HepG2 (cell line): ENCODE results near the gene HYAL1. TPM values are rescaled to one million over a fixed set of nuclear protein-coding genes. Genes with fewer than 3 reads are reported as not detected.

Source experiments
- ATAC-seq: fragments of 200-7000 bp; cut with Tn5 transposase; 3 replicates; pipeline ENCODE4 v1.9.1; 2020; ENCODE audit warnings: mild to moderate bottlenecking, moderate library complexity
- BruUV-seq: library from RNA; stranded (reverse); fragments of 400-500 nt; replicated peaks from 2 replicates; lab custom pipeline; 2021; lab: Mats Ljungman, UMichigan
- CTCF ChIA-PET: fragments of 300-600 bp; formaldehyde crosslinking; extraction: SDS; loops from one replicate; lab custom pipeline; 2021; ENCODE audit warnings: low total read pairs, inconsistent platforms, low intra/inter-chr PET ratio; lab: Yijun Ruan, JAX
- POLR2A ChIA-PET: fragments of 350-600 bp; sonication (Branson Sonifier 250); formaldehyde crosslinking; loops from one replicate; lab custom pipeline; 2020; ENCODE audit warnings: antibody characterized with exemption, inconsistent platforms; lab: Yijun Ruan, JAX
- DNase-seq: peaks from one replicate; pipeline ENCODE4 v3.0.0-alpha.2; 2015; ENCODE audit warnings: low spot score
- FAIRE-seq: peaks from 3 replicates; lab custom pipeline; 2011; peaks lifted over from hg19 to GRCh38; lab: Jason Lieb, UNC
- H2AFZ ChIP-seq: one replicate; pipeline ENCODE4 v1.6.1; 2011; ENCODE audit warnings: low read length, inconsistent platforms
- H3K27ac ChIP-seq: fragments of 300-600 bp; 3 replicates; pipeline ENCODE4 v1.8.0; 2011; ENCODE audit warnings: mixed run types, mild to moderate bottlenecking, mixed read lengths, low read length, inconsistent platforms; ENCODE audit not compliant: insufficient read depth; ENCODE audit errors: extremely low read length
- H3K27me3 ChIP-seq, 2 experiments: fragments of 200-600 bp in 1 of 2; 2 replicates in 1 of 2; 3 replicates in 1 of 2; pipeline versions ENCODE4 v1.6.0 to v1.8.0; 2011; ENCODE audit warnings: low read length in 2 of 2, mild to moderate bottlenecking in 2 of 2, moderate library complexity in 2 of 2, inconsistent platforms in 1 of 2; ENCODE audit not compliant: insufficient read depth in 2 of 2, control insufficient read depth in 1 of 2
- H3K36me3 ChIP-seq, 2 experiments: fragments of 200-600 bp in 1 of 2; replicated peaks in 1 of 2; 2 replicates in 1 of 2; 3 replicates in 1 of 2; pipeline versions ENCODE4 v1.5.1 to v1.8.0; 2011; ENCODE audit warnings: low read length in 2 of 2, inconsistent platforms in 1 of 2; ENCODE audit not compliant: insufficient read depth in 2 of 2, control insufficient read depth in 1 of 2
- H3K4me1 ChIP-seq: 2 replicates; pipeline ENCODE4 v1.5.1; 2012; ENCODE audit warnings: low read length, inconsistent platforms; ENCODE audit not compliant: insufficient read depth
- H3K4me2 ChIP-seq: 2 replicates; pipeline ENCODE4 v1.6.0; 2011; ENCODE audit warnings: low read depth, low read length, inconsistent platforms
- H3K4me3 ChIP-seq, 3 experiments: fragments of 200-600 bp in 1 of 3; sonication (generic), shearing (Covaris generic) in 1 of 3; replicated peaks in 1 of 3; 2 replicates each; pipeline ENCODE4 v1.5.1; 2011 to 2016; ENCODE audit warnings: low read length in 3 of 3, inconsistent platforms in 2 of 3, low read depth in 2 of 3, mild to moderate bottlenecking in 2 of 3, control low read depth in 1 of 3, mixed read lengths in 1 of 3; ENCODE audit not compliant: insufficient read depth in 1 of 3
- H3K79me2 ChIP-seq: one replicate; pipeline ENCODE4 v1.6.1; 2011; ENCODE audit warnings: low read length, inconsistent platforms; ENCODE audit not compliant: insufficient read depth
- H3K9ac ChIP-seq: 2 replicates; pipeline ENCODE4 v1.6.0; 2011; ENCODE audit warnings: mild to moderate bottlenecking, low read depth, low read length, inconsistent platforms; ENCODE audit not compliant: insufficient read depth
- H3K9me3 ChIP-seq: 2 replicates; pipeline ENCODE4 v1.5.1; 2012; ENCODE audit warnings: mild to moderate bottlenecking, low read length
- H4K20me1 ChIP-seq: 2 replicates; pipeline ENCODE4 v1.6.0; 2011; ENCODE audit warnings: inconsistent platforms, mild to moderate bottlenecking, low read length, moderate library complexity; ENCODE audit not compliant: insufficient read depth
- CAMTA2 ChIP-seq: sonication (generic); formaldehyde crosslinking; IDR thresholded peaks from 2 replicates; pipeline ENCODE4 v1.4.0; 2020; ENCODE audit warnings: mild to moderate bottlenecking, missing genetic modification reagents, borderline replicate concordance
- FOXO4 ChIP-seq: sonication (generic); formaldehyde crosslinking; conservative IDR thresholded peaks from 2 replicates; pipeline ENCODE4 v1.8.1; 2023; ENCODE audit warnings: missing genetic modification reagents
- HES4 ChIP-seq: sonication (generic); formaldehyde crosslinking; IDR thresholded peaks from 2 replicates; pipeline ENCODE4 v1.9.0; 2021; ENCODE audit warnings: mild to moderate bottlenecking, missing genetic modification reagents, borderline replicate concordance
- KAT2B ChIP-seq: fragments of 150-350 bp; IDR thresholded peaks from 2 replicates; pipeline ENCODE4 v1.6.1; 2014; ENCODE audit warnings: low read depth, low read length, borderline replicate concordance
- TSC22D2 ChIP-seq: sonication (generic); formaldehyde crosslinking; IDR thresholded peaks from 2 replicates; pipeline ENCODE4 v1.5.1; 2020; ENCODE audit warnings: missing genetic modification reagents, mild to moderate bottlenecking, borderline replicate concordance
- USF2 ChIP-seq, 2 experiments: sonication (generic) in 1 of 2; formaldehyde crosslinking in 1 of 2; IDR thresholded peaks; 2 replicates each; pipeline versions ENCODE4 v1.5.1 to v1.6.1; 2011 to 2020; ENCODE audit warnings: borderline replicate concordance in 1 of 2, low read depth in 1 of 2, low read length in 1 of 2, mild to moderate bottlenecking in 1 of 2, missing genetic modification reagents in 1 of 2, moderate library complexity in 1 of 2
- ZNF580 ChIP-seq: IDR thresholded peaks from 2 replicates; pipeline ENCODE4 v1.6.1; 2016; ENCODE audit warnings: low read depth, borderline replicate concordance
- ZNF607 ChIP-seq: sonication (generic); formaldehyde crosslinking; IDR thresholded peaks from 2 replicates; pipeline ENCODE4 v1.5.1; 2020; ENCODE audit warnings: missing genetic modification reagents, mild to moderate bottlenecking, borderline replicate concordance
- ZNF687 ChIP-seq: sonication (generic); formaldehyde crosslinking; IDR thresholded peaks from 2 replicates; pipeline ENCODE4 v1.5.1; 2020; ENCODE audit warnings: mild to moderate bottlenecking, missing genetic modification reagents, moderate library complexity
- ZNF788 ChIP-seq: sonication (generic); formaldehyde crosslinking; IDR thresholded peaks from 2 replicates; pipeline ENCODE4 v1.5.0; 2020; ENCODE audit warnings: mild to moderate bottlenecking, missing genetic modification reagents, borderline replicate concordance
- WGBS: methylation state at CpG from one replicate; pipeline ENCODE4 v1.1.6; 2017; ENCODE audit warnings: low lambda C conversion rate; 5-methylcytosine and 5-hydroxymethylcytosine counted together
- in situ Hi-C: cut with HindIII; loops from 2 replicates; pipeline ENCODE4 v1.10.0; 2017; ENCODE audit warnings: low pct_unique_long_range_greater_than_20kb; ENCODE audit not compliant: extremely low pct_ligation_motif_present
- intact Hi-C: fragments of 100-400 bp; cut with micrococcal nuclease; formaldehyde crosslinking; loops from one replicate; pipeline ENCODE4 v1.10.0; 2022; ENCODE audit not compliant: unreplicated experiment
- polyA plus RNA-seq, 8 experiments: library from polyadenylated mRNA; depleted of rRNA in 3 of 8; stranded (reverse) in 7 of 8; unstranded in 1 of 8; fragments of >200 nt; fragmentation: Illumina TruSeq in 4 of 8; extraction: Trizol in 4 of 8; gene quantifications; 2 replicates each; pipeline versions ENCODE4 v1.2.1 to v1.2.3, GENCODE V29; 2011 to 2016; ENCODE audit warnings: low read depth in 4 of 8, missing spikeins in 1 of 8, mixed read lengths in 1 of 8; ENCODE audit not compliant: insufficient read depth in 1 of 8
- total RNA-seq, 5 experiments: library from RNA; depleted of rRNA; stranded (reverse); fragments of >200 nt; fragmentation: Illumina TruSeq; extraction: Trizol; gene quantifications; 2 replicates each; pipeline ENCODE4 v1.2.3, GENCODE V29; 2016; ENCODE audit warnings: low read depth in 1 of 5

Gene HYAL1
- total and polyA plus RNA-seq, 2 of the 13 experiments (the other 11 are each of a cell fraction or from before 2014, with no cell fraction given): 76.5 to 193 TPM

GRCh38 chr3:50300681-50301254, 2.6 kb downstream of the HYAL1 start:
- H3K9me3 ChIP-seq: no peaks in the 10 kb centered on the region
- peak overlapping the region; percentile 87 for H3K27ac ChIP-seq
- H3K4me1 ChIP-seq: peaks cover 61% of the 10 kb centered on the region
- ATAC-seq: no peak
- H3K9ac ChIP-seq: peak overlapping the region; percentile 63
- POLR2A ChIA-PET: interaction anchor here (0.7 to 7.9 kb wide), 7 partner anchors 8 to 92 kb away, joined by 4 to 222 read pairs (median 31); partner anchors contain the start of genes HYAL2, IFRD2 and TUSC2
- no peak for DNase-seq
- H3K4me2 ChIP-seq: peak overlapping the region; percentile 86
- in situ Hi-C loops (no loop called here), intact Hi-C loops (loop anchor here (5.0 kb wide), 1 partner anchor 38 kb away; no protein-coding TSS in a partner anchor)
- CTCF ChIA-PET: no interaction called here
- peaks cover 11% of the 10 kb centered on the region for H4K20me1 ChIP-seq
- no peak for FAIRE-seq
- WGBS: 87% methylated on average over 4 of the region's 6 CpGs
- H3K4me3 ChIP-seq: peak overlapping the region in 2 of 3 experiments; percentile 25 to 53; a peak in 4 of 6 replicates
- peaks cover 36% of the 10 kb centered on the region for H3K79me2 ChIP-seq
- TF ChIP-seq KAT2B: no peak
- TF ChIP-seq FOXO4 (CRISPR knock-in tag): 0 out of 2 replicates have a peak, but pooled peaks have one; percentile 52
- TF ChIP-seq HES4 (CRISPR knock-in tag): 0 out of 2 replicates have a peak, but pooled peaks have one; percentile 50
- 0 out of 2 replicates have a peak, but pooled peaks have one; percentile 36 for TF ChIP-seq ZNF788 (CRISPR knock-in tag)
- TF ChIP-seq USF2 (IDR thresholded peaks at IDR 0.05; ENCODE audit: low read depth, low read length): no peak
- TF ChIP-seq USF2 (CRISPR knock-in tag; IDR thresholded peaks at IDR 0.05; ENCODE audit: borderline replicate concordance): no peak
- no peak for TF ChIP-seq TSC22D2 (CRISPR knock-in tag)
- TF ChIP-seq ZNF607 (CRISPR knock-in tag): no peak
- peak; percentile 49 for TF ChIP-seq ZNF687 (CRISPR knock-in tag)
- no peak for TF ChIP-seq ZNF580
- no peak for TF ChIP-seq CAMTA2 (CRISPR knock-in tag)
- no peak overlapping the region for H2AFZ ChIP-seq
- H3K36me3 ChIP-seq: peaks cover 1 to 3% of the 10 kb centered on the region in 2 experiments; a peak in 2 of 5 replicates
- no peaks in the 10 kb centered on the region; a peak in 1 of 5 replicates for H3K27me3 ChIP-seq
- no TSS peak for BruUV-seq
